GM06990 (cell line): Measurements from ENCODE around the gene LIN28B.
"Not testable (repeated sequence)": the region's sequence is repeated elsewhere in the genome, so short reads cannot be mapped to it uniquely, and the experiment has no call there.

Experiments
- DNase-seq: peaks from one replicate; pipeline ENCODE4 v3.0.0-alpha.2; 2011; ENCODE audit not compliant: insufficient read length; ENCODE audit errors: extremely low read depth
- H3K27me3 ChIP-seq: replicated peaks from 2 replicates; pipeline ENCODE4 v1.6.0; 2011; ENCODE audit warnings: low read length; ENCODE audit not compliant: control insufficient read depth, insufficient read depth
- H3K36me3 ChIP-seq: 2 replicates; pipeline ENCODE4 v1.5.1; 2011; ENCODE audit warnings: low read length; ENCODE audit not compliant: control insufficient read depth, insufficient read depth
- H3K4me3 ChIP-seq: replicated peaks from 2 replicates; pipeline ENCODE4 v1.5.1; 2011; ENCODE audit warnings: low read depth, mild to moderate bottlenecking, control low read depth, low read length
- TF ChIP-seq, protein P1 (sequence below): IDR thresholded peaks from 2 replicates; pipeline ENCODE4 v1.5.1; 2011; ENCODE audit warnings: low read length, control low read depth, mild to moderate bottlenecking, inconsistent platforms; ENCODE audit not compliant: insufficient read depth, poor library complexity, severe bottlenecking

Gene LIN28B

GRCh38 chr6:104941729-104942091 is 15.2 kb upstream of the LIN28B start:
- Histone ChIP-seq H3K27me3 (no peaks in the 10 kb centered on the region), H3K4me3 (no peak overlapping the region), H3K36me3 (no peaks in the 10 kb centered on the region)
- TF ChIP-seq, protein P1, sequence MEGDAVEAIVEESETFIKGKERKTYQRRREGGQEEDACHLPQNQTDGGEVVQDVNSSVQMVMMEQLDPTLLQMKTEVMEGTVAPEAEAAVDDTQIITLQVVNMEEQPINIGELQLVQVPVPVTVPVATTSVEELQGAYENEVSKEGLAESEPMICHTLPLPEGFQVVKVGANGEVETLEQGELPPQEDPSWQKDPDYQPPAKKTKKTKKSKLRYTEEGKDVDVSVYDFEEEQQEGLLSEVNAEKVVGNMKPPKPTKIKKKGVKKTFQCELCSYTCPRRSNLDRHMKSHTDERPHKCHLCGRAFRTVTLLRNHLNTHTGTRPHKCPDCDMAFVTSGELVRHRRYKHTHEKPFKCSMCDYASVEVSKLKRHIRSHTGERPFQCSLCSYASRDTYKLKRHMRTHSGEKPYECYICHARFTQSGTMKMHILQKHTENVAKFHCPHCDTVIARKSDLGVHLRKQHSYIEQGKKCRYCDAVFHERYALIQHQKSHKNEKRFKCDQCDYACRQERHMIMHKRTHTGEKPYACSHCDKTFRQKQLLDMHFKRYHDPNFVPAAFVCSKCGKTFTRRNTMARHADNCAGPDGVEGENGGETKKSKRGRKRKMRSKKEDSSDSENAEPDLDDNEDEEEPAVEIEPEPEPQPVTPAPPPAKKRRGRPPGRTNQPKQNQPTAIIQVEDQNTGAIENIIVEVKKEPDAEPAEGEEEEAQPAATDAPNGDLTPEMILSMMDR: no peak
- DNase-seq: no peak

DNA sequence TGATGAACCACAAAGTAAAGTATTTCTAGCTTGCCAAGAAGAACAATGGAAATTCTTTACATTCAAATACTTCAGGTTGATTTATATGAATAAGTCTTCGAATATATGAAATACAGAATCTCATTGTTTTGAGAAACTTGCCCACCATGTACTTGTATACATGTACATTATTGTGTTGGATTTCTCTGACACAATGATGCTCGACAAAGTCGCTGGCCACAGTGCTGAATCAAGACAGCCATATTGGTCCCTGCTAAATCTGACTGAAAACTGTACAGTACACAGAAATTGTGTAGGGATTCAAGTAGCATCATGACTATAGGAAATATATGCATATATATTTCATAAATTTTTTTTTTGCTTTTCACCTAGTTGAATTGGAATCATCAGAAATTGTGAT is 13.1 kb upstream of the LIN28B start:
- Histone ChIP-seq H3K4me3 (no peak overlapping the region), H3K36me3 (no peaks in the 10 kb centered on the region), H3K27me3 (no peaks in the 10 kb centered on the region)
- TF ChIP-seq, protein P1: no peak
- no peak for DNase-seq

DNA sequence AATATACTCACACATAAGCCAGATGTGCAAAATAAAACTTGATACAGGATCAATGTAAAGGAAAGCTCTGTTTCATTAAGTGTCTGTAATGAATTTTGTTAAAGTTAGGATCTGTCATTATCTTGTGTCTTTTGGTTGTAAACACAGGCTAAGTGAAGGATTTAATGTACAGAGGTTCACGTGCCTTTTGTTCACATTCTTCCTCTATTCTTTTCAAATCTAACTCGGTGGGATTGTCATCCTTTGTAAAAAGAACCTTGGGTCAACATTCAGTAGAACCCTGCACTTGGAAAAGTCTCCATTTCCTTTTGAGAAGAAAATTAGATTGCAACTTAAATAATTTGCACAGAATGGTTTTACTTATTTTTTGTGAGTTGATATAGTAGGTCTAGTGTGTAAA is 7.7 kb upstream of the LIN28B start:
- no peak overlapping the region for H3K4me3 ChIP-seq
- H3K36me3 ChIP-seq: no peaks in the 10 kb centered on the region
- no peaks in the 10 kb centered on the region; the same call in 1 of the 2 replicates for H3K27me3 ChIP-seq
- no peak for DNase-seq
- TF ChIP-seq, protein P1: no peak

DNA sequence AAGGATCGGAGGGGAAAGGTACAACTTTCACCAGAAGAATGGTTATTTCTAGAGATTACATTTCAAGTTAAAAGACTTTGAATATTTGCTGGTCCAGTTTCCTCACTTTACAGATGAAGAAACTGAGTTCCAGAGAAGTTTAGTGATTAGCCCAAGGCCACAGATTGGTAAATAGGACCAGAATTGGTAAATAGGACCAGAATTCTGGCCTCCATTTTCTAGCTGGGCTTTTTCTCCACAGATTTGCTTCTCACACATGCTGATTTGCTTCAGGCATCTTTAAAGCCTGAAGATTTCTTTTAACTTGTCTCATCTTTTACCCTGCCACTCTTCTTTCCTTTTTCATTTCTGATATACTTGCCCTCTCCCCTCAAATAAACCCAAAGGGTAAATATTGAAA is 5.2 kb upstream of the LIN28B start:
- no peaks in the 10 kb centered on the region for H3K36me3 ChIP-seq
- no peaks in the 10 kb centered on the region; the same call in 1 of the 2 replicates for H3K27me3 ChIP-seq
- no peak for DNase-seq
- TF ChIP-seq, protein P1: no peak
- no peak overlapping the region for H3K4me3 ChIP-seq

GRCh38 chr6:104952911-104953399 is 4.0 kb upstream of the LIN28B start:
- no peaks in the 10 kb centered on the region for H3K36me3 ChIP-seq
- no peak for DNase-seq
- H3K4me3 ChIP-seq: no peak overlapping the region
- no peaks in the 10 kb centered on the region; the same call in 1 of the 2 replicates for H3K27me3 ChIP-seq
- TF ChIP-seq, protein P1: no peak

DNA sequence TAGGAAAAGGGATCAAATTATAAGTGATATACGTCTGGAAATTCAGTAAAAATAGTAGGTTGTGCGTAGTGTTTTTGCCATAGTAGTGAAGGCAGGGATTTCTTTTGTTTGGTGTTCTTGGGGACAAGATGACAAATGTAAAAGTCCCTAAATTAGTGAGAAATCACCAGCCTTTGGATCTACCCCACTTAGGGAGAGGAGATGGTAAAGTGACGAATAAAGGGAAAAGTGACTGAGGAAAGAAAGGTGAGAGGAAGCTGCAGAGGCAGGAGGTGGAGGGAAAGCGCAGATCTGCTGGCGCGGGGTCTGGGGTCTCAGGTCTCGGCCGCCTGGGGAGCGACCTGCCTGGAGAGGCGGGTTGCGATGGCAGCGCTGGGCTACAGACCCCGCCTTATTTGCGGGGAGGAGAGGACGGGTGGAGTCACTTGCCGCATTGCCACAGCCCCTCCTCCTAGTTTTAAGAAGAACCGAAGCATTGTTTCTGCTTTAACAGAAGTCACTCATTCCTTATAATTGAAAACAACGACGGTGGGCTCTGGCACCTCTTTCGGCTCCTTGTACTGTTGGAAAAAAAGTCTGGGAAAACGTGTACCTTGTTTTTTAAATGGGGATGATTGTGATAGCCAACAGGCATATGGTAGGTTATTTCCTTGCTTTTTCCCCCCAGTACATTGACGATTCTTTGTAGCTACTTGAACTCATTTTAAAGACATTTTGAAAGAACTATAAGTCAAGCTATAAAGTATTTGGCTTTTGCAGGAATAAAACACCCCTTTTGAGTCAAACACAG is 3.3 kb upstream of the LIN28B start:
- H3K4me3 ChIP-seq, DNase-seq, H3K27me3 ChIP-seq, H3K36me3 ChIP-seq: not testable (repeated sequence)
